Measurements from ENCODE around the gene MC1R. TPM values are rescaled to one million over a fixed set of nuclear protein-coding genes. Genes with fewer than 3 reads are reported as not detected.
"Not testable (repeated sequence)": the region's sequence is repeated elsewhere in the genome, so short reads cannot be mapped to it uniquely, and the experiment has no call there.

The MC1R gene
- 2.6 and 3.8 TPM in 2 replicates for total RNA-seq (2012; rRNA removed)

GRCh38 chr16:89918453-89919347 lies at the start of gene MC1R:
Gene MC1R (plus strand): TSS chr16:89918862. CDS start chr16:89919259, 397 bp downstream.
- Histone ChIP-seq H3K36me3 (ENCODE audit: insufficient read depth, low read length) (no peaks in the 10 kb centered on the region), H3K27me3 (ENCODE audit: control insufficient read depth, insufficient read depth, low read length) (no peaks in the 10 kb centered on the region), H3K9me3 (replicated peaks; ENCODE audit: low read length) (no peaks in the 10 kb centered on the region), H3K4me1 (ENCODE audit: control insufficient read depth, insufficient read depth, low read length) (peaks cover 51% of the 10 kb centered on the region), H3K4me2 (ENCODE audit: low read length) (peak within 1 kb of the TSS; percentile 84), H3K9ac (ENCODE audit: low read depth, low read length) (peak within 1 kb of the TSS; percentile 55), H3K4me3 (ENCODE audit: low read length) (peak within 1 kb of the TSS; percentile 67)

GRCh38 chr16:89869911-89870310 lies 48.8 kb upstream of the MC1R start:
- Histone ChIP-seq H3K9ac (ENCODE audit: low read depth, low read length) (no peak overlapping the region), H3K27me3 (ENCODE audit: control insufficient read depth, insufficient read depth, low read length) (no peaks in the 10 kb centered on the region), H3K4me1 (ENCODE audit: control insufficient read depth, insufficient read depth, low read length) (peaks cover 15% of the 10 kb centered on the region), H3K4me3 (ENCODE audit: low read length) (no peak overlapping the region), H3K9me3 (replicated peaks; ENCODE audit: low read length) (no peaks in the 10 kb centered on the region), H3K4me2 (ENCODE audit: low read length) (no peak overlapping the region), H3K36me3 (ENCODE audit: insufficient read depth, low read length) (peaks cover under 1% of the 10 kb centered on the region)

- Histone ChIP-seq H3K9ac (ENCODE audit: low read depth, low read length) (no peak overlapping the region), H3K27me3 (ENCODE audit: control insufficient read depth, insufficient read depth, low read length) (no peaks in the 10 kb centered on the region), H3K9me3 (replicated peaks; ENCODE audit: low read length) (no peaks in the 10 kb centered on the region), H3K4me3 (ENCODE audit: low read length) (no peak overlapping the region), H3K4me2 (ENCODE audit: low read length) (no peak overlapping the region), H3K36me3 (ENCODE audit: insufficient read depth, low read length) (peaks cover 4% of the 10 kb centered on the region), H3K4me1 (ENCODE audit: control insufficient read depth, insufficient read depth, low read length) (peaks cover 18% of the 10 kb centered on the region)
These were observed 48.2 kb upstream of the MC1R start for GRCh38 chr16:89870440-89870839.

GRCh38 chr16:89871895-89872294 lies 46.8 kb upstream of the MC1R start:
- Histone ChIP-seq H3K9ac (ENCODE audit: low read depth, low read length) (no peak overlapping the region), H3K4me2 (ENCODE audit: low read length) (no peak overlapping the region), H3K4me1 (ENCODE audit: control insufficient read depth, insufficient read depth, low read length) (peaks cover 23% of the 10 kb centered on the region), H3K36me3 (ENCODE audit: insufficient read depth, low read length) (peaks cover 11% of the 10 kb centered on the region), H3K27me3 (ENCODE audit: control insufficient read depth, insufficient read depth, low read length) (no peaks in the 10 kb centered on the region), H3K4me3 (ENCODE audit: low read length) (no peak overlapping the region), H3K9me3 (replicated peaks; ENCODE audit: low read length) (no peaks in the 10 kb centered on the region)

- Histone ChIP-seq H3K4me2 (ENCODE audit: low read length) (peak within 1 kb of the TSS; percentile 99), H3K4me1 (ENCODE audit: control insufficient read depth, insufficient read depth, low read length) (peaks cover 23% of the 10 kb centered on the region), H3K36me3 (ENCODE audit: insufficient read depth, low read length) (peaks cover 14% of the 10 kb centered on the region), H3K9ac (ENCODE audit: low read depth, low read length) (peak within 1 kb of the TSS; percentile 100), H3K9me3 (replicated peaks; ENCODE audit: low read length) (no peaks in the 10 kb centered on the region), H3K27me3 (ENCODE audit: control insufficient read depth, insufficient read depth, low read length) (no peaks in the 10 kb centered on the region), H3K4me3 (ENCODE audit: low read length) (peak within 1 kb of the TSS; percentile 100)
These were observed 45.3 kb upstream of the MC1R start, which contains the start of gene TCF25 for GRCh38 chr16:89873109-89873971. Gene TCF25 (plus strand): TSS chr16:89873592. CDS start chr16:89873668, 76 bp downstream.

- no peaks in the 10 kb centered on the region for H3K9me3 ChIP-seq (replicated peaks; ENCODE audit: low read length)
- no peaks in the 10 kb centered on the region for H3K27me3 ChIP-seq (ENCODE audit: control insufficient read depth, insufficient read depth, low read length)
- peak overlapping the region; percentile 99 for H3K4me2 ChIP-seq (ENCODE audit: low read length)
- peak overlapping the region; percentile 100 for H3K9ac ChIP-seq (ENCODE audit: low read depth, low read length)
- H3K36me3 ChIP-seq (ENCODE audit: insufficient read depth, low read length) = peaks cover 22% of the 10 kb centered on the region
- H3K4me1 ChIP-seq (ENCODE audit: control insufficient read depth, insufficient read depth, low read length) = peaks cover 23% of the 10 kb centered on the region
- peak overlapping the region; percentile 100 for H3K4me3 ChIP-seq (ENCODE audit: low read length)
These were observed 44.5 kb upstream of the MC1R start for GRCh38 chr16:89873972-89874689.

GRCh38 chr16:89879123-89879522 lies 39.5 kb upstream of the MC1R start:
- not testable (repeated sequence) for H3K4me3 ChIP-seq (ENCODE audit: low read length); H3K9ac ChIP-seq (ENCODE audit: low read depth, low read length); H3K4me2 ChIP-seq (ENCODE audit: low read length); H3K9me3 ChIP-seq (replicated peaks; ENCODE audit: low read length); H3K27me3 ChIP-seq (ENCODE audit: control insufficient read depth, insufficient read depth, low read length)
- Histone ChIP-seq H3K36me3 (ENCODE audit: insufficient read depth, low read length) (peaks cover 53% of the 10 kb centered on the region), H3K4me1 (ENCODE audit: control insufficient read depth, insufficient read depth, low read length) (peaks cover 13% of the 10 kb centered on the region)

GRCh38 chr16:89880477-89881367 lies 37.9 kb upstream of the MC1R start:
- no peaks in the 10 kb centered on the region for H3K27me3 ChIP-seq (ENCODE audit: control insufficient read depth, insufficient read depth, low read length)
- peaks cover 5% of the 10 kb centered on the region for H3K4me1 ChIP-seq (ENCODE audit: control insufficient read depth, insufficient read depth, low read length)
- H3K9ac ChIP-seq (ENCODE audit: low read depth, low read length) = no peak overlapping the region
- H3K9me3 ChIP-seq (replicated peaks; ENCODE audit: low read length) = no peaks in the 10 kb centered on the region
- H3K4me2 ChIP-seq (ENCODE audit: low read length) = no peak overlapping the region
- no peak overlapping the region for H3K4me3 ChIP-seq (ENCODE audit: low read length)
- H3K36me3 ChIP-seq (ENCODE audit: insufficient read depth, low read length) = peaks cover 60% of the 10 kb centered on the region

GRCh38 chr16:89881368-89881730 lies 37.3 kb upstream of the MC1R start:
- Histone ChIP-seq H3K27me3 (ENCODE audit: control insufficient read depth, insufficient read depth, low read length) (no peaks in the 10 kb centered on the region), H3K9me3 (replicated peaks; ENCODE audit: low read length) (no peaks in the 10 kb centered on the region), H3K36me3 (ENCODE audit: insufficient read depth, low read length) (peaks cover 55% of the 10 kb centered on the region), H3K4me3 (ENCODE audit: low read length) (no peak overlapping the region), H3K4me1 (ENCODE audit: control insufficient read depth, insufficient read depth, low read length) (no peaks in the 10 kb centered on the region), H3K4me2 (ENCODE audit: low read length) (no peak overlapping the region), H3K9ac (ENCODE audit: low read depth, low read length) (no peak overlapping the region)

- no peaks in the 10 kb centered on the region for H3K4me1 ChIP-seq (ENCODE audit: control insufficient read depth, insufficient read depth, low read length)
- no peak overlapping the region for H3K9ac ChIP-seq (ENCODE audit: low read depth, low read length)
- H3K36me3 ChIP-seq (ENCODE audit: insufficient read depth, low read length) = peaks cover 65% of the 10 kb centered on the region
- no peak overlapping the region for H3K4me3 ChIP-seq (ENCODE audit: low read length)
- H3K4me2 ChIP-seq (ENCODE audit: low read length) = no peak overlapping the region
- no peaks in the 10 kb centered on the region for H3K27me3 ChIP-seq (ENCODE audit: control insufficient read depth, insufficient read depth, low read length)
- H3K9me3 ChIP-seq (replicated peaks; ENCODE audit: low read length) = no peaks in the 10 kb centered on the region
These were observed 35.2 kb upstream of the MC1R start for GRCh38 chr16:89883346-89884040.
